ENCODE data around the gene CIT.

Gene CIT

GRCh38 chr12:119681728-119682638, 195.1 kb downstream of the CIT start:
- peak overlapping the region; percentile 6; the same call in 1 of the 2 replicates for H3K27ac ChIP-seq
- no peak for TF ChIP-seq ZFX (IDR thresholded peaks at IDR 0.05; ENCODE audit: borderline replicate concordance)
- TF ChIP-seq CTCF (IDR thresholded peaks at IDR 0.05) = no peak

- TF ChIP-seq ZFX (IDR thresholded peaks at IDR 0.05; ENCODE audit: borderline replicate concordance) = no peak
- no peak for TF ChIP-seq CTCF (IDR thresholded peaks at IDR 0.05)
- peak overlapping the region; percentile 7; the same call in 1 of the 2 replicates for H3K27ac ChIP-seq
Observed at GRCh38 chr12:119681111-119681510, 196.0 kb downstream of the CIT start.

GRCh38 chr12:119679490-119679889, 197.6 kb downstream of the CIT start:
- TF ChIP-seq ZFX (IDR thresholded peaks at IDR 0.05; ENCODE audit: borderline replicate concordance) = no peak
- H3K27ac ChIP-seq = no peak overlapping the region

GRCh38 chr12:119679081-119679480, 198.0 kb downstream of the CIT start:
- no peak overlapping the region for H3K27ac ChIP-seq
- TF ChIP-seq ZFX (IDR thresholded peaks at IDR 0.05; ENCODE audit: borderline replicate concordance) (no peak), CTCF (IDR thresholded peaks at IDR 0.05) (no peak)

GRCh38 chr12:119678459-119678858, 198.7 kb downstream of the CIT start:
- no peak overlapping the region for H3K27ac ChIP-seq
- TF ChIP-seq CTCF (IDR thresholded peaks at IDR 0.05) = no peak
- TF ChIP-seq ZFX (IDR thresholded peaks at IDR 0.05; ENCODE audit: borderline replicate concordance) = no peak

- H3K27ac ChIP-seq = no peak overlapping the region
- peak; percentile 18; the same call in 1 of the 2 replicates for TF ChIP-seq CTCF (IDR thresholded peaks at IDR 0.05)
- TF ChIP-seq ZFX (IDR thresholded peaks at IDR 0.05; ENCODE audit: borderline replicate concordance) = no peak
Observed at GRCh38 chr12:119676573-119676972, 200.5 kb downstream of the CIT start.

GRCh38 chr12:119676022-119676421, 201.1 kb downstream of the CIT start:
- H3K27ac ChIP-seq = no peak overlapping the region
- TF ChIP-seq CTCF (IDR thresholded peaks at IDR 0.05) (no peak), ZFX (IDR thresholded peaks at IDR 0.05; ENCODE audit: borderline replicate concordance) (no peak)

Measured in 22Rv1 (cell line).